Upper lobe of left lung (tissue), 6 donors: ENCODE data around the gene EXT2. TPM values are rescaled to one million over a fixed set of nuclear protein-coding genes. Genes with fewer than 3 reads are reported as not detected.

Source experiments
- ATAC-seq, 2 donors: fragments of 200-7000 bp; cut with Tn5 transposase; one replicate each; pipeline ENCODE4 v1.9.1; 2022; ENCODE audit warnings: mild to moderate bottlenecking in 2 of 2, moderate library complexity in 2 of 2; ENCODE audit not compliant: low FRiP score in 2 of 2
- DNase-seq, 2 donors: peaks; one replicate each; pipeline ENCODE4 v3.0.0-alpha.2; 2019 to 2020
- H3K27ac ChIP-seq, 4 donors: fragments of 200-600 bp; sonication (generic); one replicate each; pipeline ENCODE4 v1.5.1; 2016 to 2019
- H3K27me3 ChIP-seq, 4 donors: fragments of 200-600 bp; sonication (generic); one replicate each; pipeline ENCODE4 v1.5.1; 2017 to 2019
- H3K36me3 ChIP-seq, 4 donors: fragments of 200-600 bp; sonication (generic); one replicate each; pipeline ENCODE4 v1.5.1; 2016 to 2019
- H3K4me1 ChIP-seq, 4 donors: fragments of 200-600 bp; sonication (generic); one replicate each; pipeline ENCODE4 v1.5.1; 2018 to 2019
- H3K4me3 ChIP-seq, 4 donors: fragments of 200-600 bp; sonication (generic); one replicate each; pipeline ENCODE4 v1.5.1; 2017 to 2019; ENCODE audit warnings: mild to moderate bottlenecking in 2 of 4, moderate library complexity in 1 of 4
- H3K9me3 ChIP-seq, 4 donors: fragments of 200-600 bp; sonication (generic); one replicate each; pipeline ENCODE4 v1.5.1; 2018 to 2019
- CTCF ChIP-seq, 6 experiments: fragments of 450-650 bp in 4 of 6; fragments of 200-600 bp in 2 of 6; sonication (generic) in 2 of 6; IDR thresholded peaks; one replicate each; pipeline ENCODE4 v1.5.1; 2016 to 2019; ENCODE audit warnings: antibody characterized with exemption in 6 of 6
- EP300 ChIP-seq, 4 donors: sonication (generic); formaldehyde crosslinking; IDR thresholded peaks; one replicate each; pipeline ENCODE4 v1.5.1; 2017; ENCODE audit warnings: antibody characterized with exemption in 4 of 4, control low read depth in 2 of 4
- POLR2A ChIP-seq, 4 donors: fragments of 450-650 bp; IDR thresholded peaks; one replicate each; pipeline ENCODE4 v1.5.1; 2016 to 2017; ENCODE audit warnings: antibody characterized with exemption in 4 of 4, mild to moderate bottlenecking in 2 of 4
- POLR2AphosphoS5 ChIP-seq, 2 donors: sonication (generic); formaldehyde crosslinking; IDR thresholded peaks; one replicate each; pipeline ENCODE4 v1.5.1; 2017; ENCODE audit warnings: antibody characterized with exemption in 2 of 2
- WGBS, 2 donors: methylation state at CpG; one replicate each; pipeline ENCODE4 v1.1.5; 2017 to 2018; 5-methylcytosine and 5-hydroxymethylcytosine counted together
- total RNA-seq, 6 donors: library from RNA; depleted of rRNA in 4 of 6; stranded (reverse); fragments of >200 nt in 4 of 6; gene quantifications; one replicate each; pipeline versions ENCODE4 v1.1.0 to v1.2.1, GENCODE V29; 2016 to 2021
- donor health status: DM: no; HTN: no; CAD: no; lungs with moderate emphysema.
- donor health status: DM: no; HTN: yes; CAD: no; lungs with severe emphysema.

EXT2 gene
- total RNA-seq, 6 donors from 2014 or later: 45.3 to 64.0 (median 57.4) TPM

GRCh38 chr11:44229624-44230023 lies 134.1 kb downstream of the EXT2 start:
- ATAC-seq: no peak
- DNase-seq: no peak
- no peaks in the 10 kb centered on the region for H3K27me3 ChIP-seq
- peaks cover 0 to 11% (median 0%) of the 10 kb centered on the region in 4 donors for H3K36me3 ChIP-seq
- H3K4me3 ChIP-seq: no peak overlapping the region
- peaks cover 0 to 2% (median 0%) of the 10 kb centered on the region in 4 donors for H3K4me1 ChIP-seq
- no peaks in the 10 kb centered on the region for H3K9me3 ChIP-seq
- WGBS, 2 donors: 87 to 88% methylated on average over 3 of the region's 3 CpGs
- H3K27ac ChIP-seq: no peak overlapping the region
- TF ChIP-seq POLR2A (IDR thresholded peaks at IDR 0.05) (no peak), POLR2AphosphoS5 (IDR thresholded peaks at IDR 0.05) (no peak), CTCF (IDR thresholded peaks at IDR 0.05) (no peak), EP300 (IDR thresholded peaks at IDR 0.05) (no peak)

- TF ChIP-seq CTCF (IDR thresholded peaks at IDR 0.05) (no peak), POLR2A (IDR thresholded peaks at IDR 0.05) (no peak), POLR2AphosphoS5 (IDR thresholded peaks at IDR 0.05) (no peak), EP300 (IDR thresholded peaks at IDR 0.05) (no peak)
- H3K27me3 ChIP-seq: no peaks in the 10 kb centered on the region
- ATAC-seq: no peak
- no peaks in the 10 kb centered on the region for H3K4me1 ChIP-seq
- no peak overlapping the region for H3K27ac ChIP-seq
- H3K9me3 ChIP-seq: no peaks in the 10 kb centered on the region
- no peak for DNase-seq
- WGBS, 2 donors: 84 to 88% methylated on average over 8 of the region's 8 CpGs
- H3K4me3 ChIP-seq: no peak overlapping the region
- peaks cover 0 to 39% (median 2%) of the 10 kb centered on the region in 4 donors for H3K36me3 ChIP-seq
These were observed 140.3 kb downstream of the EXT2 start for GRCh38 chr11:44235765-44236201.

GRCh38 chr11:44236296-44236695 lies 140.8 kb downstream of the EXT2 start:
- ATAC-seq (no peak), DNase-seq (no peak)
- 94 to 100% methylated on average over 2 of the region's 2 CpGs for WGBS, 2 donors
- Histone ChIP-seq H3K27ac (no peak overlapping the region), H3K27me3 (no peaks in the 10 kb centered on the region), H3K4me3 (no peak overlapping the region), H3K4me1 (no peaks in the 10 kb centered on the region), H3K36me3 (peaks cover 0 to 39% (median 2%) of the 10 kb centered on the region in 4 donors), H3K9me3 (no peaks in the 10 kb centered on the region)
- no peak for TF ChIP-seq EP300 (IDR thresholded peaks at IDR 0.05)
- TF ChIP-seq POLR2AphosphoS5 (IDR thresholded peaks at IDR 0.05): no peak
- TF ChIP-seq POLR2A (IDR thresholded peaks at IDR 0.05): no peak
- TF ChIP-seq CTCF (IDR thresholded peaks at IDR 0.05): no peak

GRCh38 chr11:44237156-44237555 lies 141.7 kb downstream of the EXT2 start:
- Histone ChIP-seq H3K9me3 (no peaks in the 10 kb centered on the region), H3K4me1 (peaks cover 0 to 4% (median 0%) of the 10 kb centered on the region in 4 donors), H3K36me3 (peaks cover 0 to 39% (median 2%) of the 10 kb centered on the region in 4 donors), H3K27me3 (no peaks in the 10 kb centered on the region), H3K27ac (no peak overlapping the region), H3K4me3 (no peak overlapping the region)
- no peak for DNase-seq
- WGBS, 2 donors: 97 to 100% methylated on average over 1 of the region's 1 CpG
- TF ChIP-seq POLR2AphosphoS5 (IDR thresholded peaks at IDR 0.05): no peak
- no peak for TF ChIP-seq EP300 (IDR thresholded peaks at IDR 0.05)
- TF ChIP-seq POLR2A (IDR thresholded peaks at IDR 0.05): no peak
- no peak for TF ChIP-seq CTCF (IDR thresholded peaks at IDR 0.05)
- no peak for ATAC-seq

GRCh38 chr11:44241851-44242250 lies 146.4 kb downstream of the EXT2 start:
- DNase-seq (no peak), ATAC-seq (no peak)
- no peak overlapping the region for H3K4me3 ChIP-seq
- no peaks in the 10 kb centered on the region for H3K27me3 ChIP-seq
- H3K36me3 ChIP-seq: peaks cover 0 to 30% (median 0%) of the 10 kb centered on the region in 4 donors
- H3K9me3 ChIP-seq: no peaks in the 10 kb centered on the region
- H3K27ac ChIP-seq: no peak overlapping the region
- no peak for TF ChIP-seq EP300 (IDR thresholded peaks at IDR 0.05)
- no peak for TF ChIP-seq POLR2AphosphoS5 (IDR thresholded peaks at IDR 0.05)
- no peak for TF ChIP-seq POLR2A (IDR thresholded peaks at IDR 0.05)
- no peak for TF ChIP-seq CTCF (IDR thresholded peaks at IDR 0.05)
- 88 to 92% methylated on average over 6 of the region's 6 CpGs for WGBS, 2 donors
- H3K4me1 ChIP-seq: peaks cover 7 to 16% (median 8%) of the 10 kb centered on the region in 4 donors
